Hindlimb muscle (tissue), 1 donor: ENCODE measurements around the gene SSR1. TPM values are rescaled to one million over a fixed set of nuclear protein-coding genes. Genes with fewer than 3 reads are reported as not detected.

Experiments
- DNase-seq: peaks from one replicate; pipeline ENCODE4 v3.0.0-alpha.2; 2013
- polyA plus RNA-seq: library from polyadenylated mRNA; unstranded; fragments of 120-200 nt; gene quantifications from one replicate; pipeline ENCODE4 v1.2.1, GENCODE V29; 2013; ENCODE audit not compliant: insufficient read length

SSR1 gene
- polyA plus RNA-seq, 1 donor, result 69.7 TPM

DNA sequence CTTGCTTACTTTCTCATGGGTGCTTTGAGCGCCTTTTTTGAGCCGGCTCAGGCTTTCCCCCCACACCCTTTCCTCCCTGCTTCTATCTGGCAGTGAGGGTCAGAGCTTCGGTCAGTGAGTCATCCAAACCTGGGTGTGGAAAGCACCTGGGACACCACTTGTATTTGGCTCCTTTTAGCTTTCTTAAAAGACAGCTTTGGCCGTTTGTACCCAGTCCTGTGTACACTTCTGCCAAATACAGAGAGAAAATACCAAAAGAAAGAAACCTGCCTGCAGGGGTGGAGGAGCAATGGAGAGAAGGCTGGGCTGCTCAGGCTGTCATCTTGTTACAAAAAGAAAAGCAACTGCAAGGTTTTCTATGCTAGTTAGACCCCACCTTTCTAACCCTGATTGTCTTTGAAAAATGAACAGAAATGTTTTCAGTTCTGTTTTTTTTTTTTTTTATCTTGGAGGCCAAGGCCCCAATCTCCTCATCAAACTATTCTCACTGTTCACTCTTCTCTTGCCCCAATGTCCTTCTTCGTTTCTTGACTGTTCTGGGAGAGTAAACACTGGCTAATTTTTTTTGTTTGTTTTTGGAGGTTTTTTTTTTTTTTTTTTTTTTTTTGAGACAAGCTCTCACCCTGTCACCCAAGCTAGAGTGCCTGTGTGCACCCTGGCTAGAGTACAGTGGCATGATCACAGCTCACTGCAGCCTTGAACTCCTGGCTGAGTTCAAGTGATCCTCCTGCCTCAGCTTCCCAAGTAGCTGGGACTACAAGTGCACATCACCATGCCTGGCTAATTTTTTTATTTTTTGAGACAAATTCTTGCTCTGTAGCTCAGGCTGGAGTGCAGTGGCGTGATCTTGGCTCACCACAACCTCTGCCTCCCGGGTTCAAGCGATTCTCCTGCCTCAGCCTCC, 76.4 kb downstream of the SSR1 start:
- no peak for DNase-seq

- DNase-seq, result no peak
Measured at GRCh38 chr6:7235712-7236305, 77.2 kb downstream of the SSR1 start.

DNA sequence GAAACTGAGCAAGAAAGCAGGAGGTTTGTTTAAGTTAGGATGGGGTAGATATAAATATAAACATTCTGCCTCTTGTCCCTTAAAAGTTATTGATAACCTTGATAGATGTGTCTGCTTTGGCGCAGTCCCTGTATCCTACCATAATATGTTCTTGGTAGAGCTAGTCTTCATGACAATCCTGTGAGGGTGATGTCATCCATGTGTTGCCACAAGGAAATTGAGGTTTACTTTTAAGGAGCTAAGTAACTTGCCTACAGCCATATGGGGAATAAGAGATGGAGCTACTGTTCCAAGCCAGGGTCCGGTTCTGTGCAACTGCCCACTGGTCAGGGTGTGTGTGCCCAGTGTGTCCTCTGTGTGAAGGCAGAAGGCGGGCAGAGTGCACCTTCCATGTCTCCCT, 78.5 kb downstream of the SSR1 start:
- DNase-seq, result no peak

DNA sequence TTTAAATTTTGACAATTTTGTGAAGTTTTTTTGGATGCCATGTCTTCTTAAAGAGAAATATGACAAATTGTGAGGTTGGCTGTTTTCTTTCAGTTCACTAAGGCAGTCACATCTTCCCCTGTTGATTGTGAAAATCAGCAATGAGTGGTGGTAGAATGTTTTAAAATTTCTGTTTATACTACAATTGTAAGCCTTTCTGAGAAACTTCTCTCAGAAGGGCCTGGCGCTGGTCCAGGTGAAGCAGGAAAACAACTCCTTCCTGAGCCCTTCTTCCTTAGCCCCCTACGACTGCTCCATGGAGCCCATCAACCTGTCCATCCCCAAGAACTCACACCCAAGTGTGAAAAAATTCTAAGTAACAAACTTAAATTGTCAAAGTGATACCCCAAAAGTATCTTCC, 80.6 kb downstream of the SSR1 start:
- DNase-seq, result no peak

DNA sequence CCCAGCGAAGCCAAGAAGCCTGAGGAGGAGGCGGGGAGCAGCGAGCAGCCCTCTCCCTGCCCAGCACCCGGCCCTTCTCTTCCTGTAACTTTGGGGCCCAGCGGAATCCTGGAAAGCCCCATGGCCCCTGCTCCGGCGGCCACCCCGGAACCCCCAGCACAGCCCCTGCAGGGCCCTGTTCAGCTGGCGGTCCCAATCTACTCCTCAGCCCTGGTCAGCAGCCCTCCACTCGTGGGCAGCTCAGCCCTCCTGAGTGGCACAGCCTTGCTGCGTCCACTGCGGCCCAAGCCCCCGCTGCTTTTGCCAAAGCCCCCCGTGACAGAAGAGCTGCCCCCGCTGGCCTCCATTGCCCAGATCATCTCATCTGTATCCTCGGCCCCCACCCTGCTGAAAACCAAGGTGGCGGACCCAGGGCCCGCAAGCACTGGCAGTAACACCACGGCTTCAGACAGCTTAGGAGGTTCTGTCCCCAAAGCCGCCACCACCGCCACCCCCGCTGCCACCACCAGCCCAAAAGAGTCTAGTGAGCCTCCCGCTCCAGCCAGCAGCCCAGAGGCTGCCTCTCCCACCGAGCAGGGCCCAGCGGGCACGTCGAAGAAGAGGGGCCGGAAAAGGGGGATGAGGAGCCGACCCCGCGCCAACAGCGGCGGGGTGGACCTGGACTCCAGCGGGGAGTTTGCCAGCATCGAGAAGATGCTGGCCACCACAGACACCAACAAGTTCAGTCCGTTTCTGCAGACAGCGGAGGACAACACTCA, 81.9 kb downstream of the SSR1 start:
- no peak for DNase-seq

GRCh38 chr6:7230327-7230691, 82.7 kb downstream of the SSR1 start:
- DNase-seq, result no peak

DNA sequence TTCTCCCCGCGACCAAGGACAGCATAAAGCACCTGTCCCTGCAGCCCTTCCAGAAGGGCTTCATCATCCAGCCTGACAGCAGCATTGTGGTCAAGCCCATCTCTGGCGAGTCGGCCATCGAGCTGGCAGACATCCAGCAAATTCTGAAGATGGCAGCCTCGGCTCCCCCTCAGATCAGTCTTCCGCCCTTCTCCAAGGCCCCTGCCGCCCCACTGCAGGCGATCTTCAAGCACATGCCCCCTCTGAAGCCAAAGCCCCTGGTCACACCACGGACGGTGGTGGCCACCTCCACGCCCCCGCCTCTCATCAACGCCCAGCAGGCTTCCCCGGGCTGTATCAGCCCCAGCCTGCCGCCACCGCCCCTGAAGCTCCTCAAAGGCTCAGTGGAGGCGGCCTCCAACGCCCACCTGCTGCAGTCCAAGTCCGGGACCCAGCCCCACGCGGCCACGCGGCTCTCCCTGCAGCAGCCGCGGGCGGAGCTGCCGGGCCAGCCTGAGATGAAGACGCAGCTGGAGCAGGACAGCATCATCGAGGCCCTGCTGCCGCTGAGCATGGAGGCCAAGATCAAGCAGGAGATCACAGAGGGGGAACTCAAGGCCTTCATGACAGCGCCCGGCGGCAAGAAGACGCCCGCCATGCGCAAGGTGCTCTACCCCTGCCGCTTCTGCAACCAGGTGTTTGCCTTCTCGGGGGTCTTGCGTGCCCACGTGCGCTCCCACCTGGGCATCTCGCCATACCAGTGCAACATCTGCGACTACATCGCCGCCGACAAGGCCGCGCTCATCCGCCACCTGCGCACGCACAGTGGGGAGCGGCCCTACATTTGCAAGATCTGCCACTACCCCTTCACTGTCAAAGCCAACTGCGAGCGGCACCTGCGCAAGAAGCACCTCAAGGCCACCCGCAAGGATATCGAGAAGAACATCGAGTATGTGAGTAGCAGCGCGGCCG, 83.3 kb downstream of the SSR1 start:
- no peak for DNase-seq

DNA sequence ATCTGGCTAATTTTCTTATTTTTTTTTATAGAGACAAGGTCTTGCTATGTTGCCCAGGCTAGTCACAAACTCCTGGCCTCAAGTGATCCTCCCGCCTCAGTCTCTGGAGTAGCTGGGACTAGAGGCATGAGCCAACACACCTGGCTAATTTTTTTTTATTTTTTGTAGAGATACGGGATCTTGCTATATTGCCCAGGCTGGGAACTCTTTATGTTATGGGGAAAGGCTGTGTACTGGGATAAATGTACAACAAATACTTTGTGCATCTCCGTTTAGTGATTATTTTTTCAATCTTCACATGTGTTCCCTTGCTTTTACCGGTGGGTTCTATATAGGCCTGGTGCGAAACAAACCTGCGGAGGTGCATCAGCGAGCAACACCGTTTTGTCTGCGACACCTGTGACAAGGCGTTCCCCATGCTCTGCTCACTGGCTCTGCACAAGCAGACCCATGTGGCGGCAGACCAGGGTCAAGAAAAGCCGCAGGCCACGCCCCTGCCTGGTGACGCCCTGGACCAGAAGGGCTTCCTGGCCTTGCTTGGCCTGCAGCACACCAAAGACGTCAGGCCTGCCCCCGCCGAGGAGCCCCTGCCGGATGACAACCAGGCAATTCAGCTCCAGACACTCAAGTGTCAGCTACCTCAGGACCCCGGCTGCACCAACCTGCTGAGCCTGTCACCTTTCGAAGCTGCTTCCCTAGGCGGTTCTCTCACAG, 84.2 kb downstream of the SSR1 start:
- no peak for DNase-seq

GRCh38 chr6:7224731-7225130, 88.3 kb downstream of the SSR1 start:
- DNase-seq, result no peak

GRCh38 chr6:7222197-7222596, 90.8 kb downstream of the SSR1 start:
- no peak for DNase-seq

DNA sequence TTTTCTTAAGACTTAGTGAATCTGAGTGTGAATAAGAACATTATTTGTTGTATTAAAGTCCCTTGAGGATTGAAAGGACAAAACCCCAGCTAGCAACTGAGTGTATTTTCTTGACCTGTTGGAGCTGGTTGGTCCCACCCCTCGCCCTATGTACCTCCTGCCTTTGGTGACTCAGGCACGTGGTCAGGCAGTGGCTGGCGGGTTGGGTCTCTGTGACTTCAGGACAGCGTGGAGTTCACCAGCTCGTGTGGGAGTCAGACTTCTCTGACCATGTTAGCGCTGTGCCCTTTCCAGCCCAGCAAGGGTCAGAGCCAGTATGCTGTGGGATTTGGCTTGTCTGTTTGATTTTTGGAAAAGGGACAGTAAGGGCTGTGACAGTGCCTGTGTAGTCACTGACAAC, 93.7 kb downstream of the SSR1 start:
- no peak for DNase-seq

GRCh38 chr6:7218406-7218988, 94.5 kb downstream of the SSR1 start:
- DNase-seq, result no peak

Other genes with a start within 250 kb of the SSR1 start
- gene RREB1, start 205.2 kb downstream of the SSR1 start, polyA plus RNA-seq, result 26.9 TPM
- 0.06 TPM for gene CAGE1, start 76.5 kb upstream of the SSR1 start, polyA plus RNA-seq
- 21.0 TPM for gene RIOK1, start 76.6 kb upstream of the SSR1 start, polyA plus RNA-seq
- gene DSP, start 228.5 kb upstream of the SSR1 start, polyA plus RNA-seq, result 5.7 TPM